HepG2 (cell line): ENCODE data around the gene DCTN2. TPM values are rescaled to one million over a fixed set of nuclear protein-coding genes. Genes with fewer than 3 reads are reported as not detected.

Experiments
- BCL6 ChIP-seq: IDR thresholded peaks from 2 replicates; pipeline ENCODE4 v1.6.1; 2016; ENCODE audit warnings: missing genetic modification reagents, missing compliant biosample characterization
- BRCA1 ChIP-seq: sonication (generic); formaldehyde crosslinking; IDR thresholded peaks from 2 replicates; pipeline ENCODE4 v1.4.0; 2020; ENCODE audit warnings: missing genetic modification reagents
- CREB3 ChIP-seq: sonication (generic); formaldehyde crosslinking; IDR thresholded peaks from 2 replicates; pipeline ENCODE4 v1.5.0; 2020; ENCODE audit warnings: missing genetic modification reagents
- HNF1B ChIP-seq: sonication (generic); formaldehyde crosslinking; IDR thresholded peaks from 2 replicates; pipeline ENCODE4 v1.5.1; 2020; ENCODE audit warnings: mild to moderate bottlenecking, moderate library complexity, missing genetic modification reagents
- JUND ChIP-seq: sonication (generic); formaldehyde crosslinking; IDR thresholded peaks from 2 replicates; pipeline ENCODE4 v1.8.0; 2022; ENCODE audit warnings: mild to moderate bottlenecking, missing genetic modification reagents
- MEIS2 ChIP-seq: sonication (generic); formaldehyde crosslinking; IDR thresholded peaks from 2 replicates; pipeline ENCODE4 v1.9.0; 2021; ENCODE audit warnings: mild to moderate bottlenecking, missing genetic modification reagents
- MIER3 ChIP-seq: IDR thresholded peaks from 2 replicates; pipeline ENCODE4 v1.6.1; 2016; ENCODE audit warnings: missing compliant biosample characterization, borderline replicate concordance
- MNT ChIP-seq: fragments of 450-650 bp; IDR thresholded peaks from 2 replicates; pipeline ENCODE4 v1.6.1; 2016
- NFYC ChIP-seq: IDR thresholded peaks from 2 replicates; pipeline ENCODE4 v1.6.1; 2016; ENCODE audit warnings: missing genetic modification reagents, missing compliant biosample characterization
- NR1H2 ChIP-seq: sonication (generic); formaldehyde crosslinking; IDR thresholded peaks from 2 replicates; pipeline ENCODE4 v1.8.1; 2022; ENCODE audit warnings: low read depth, missing genetic modification reagents, borderline replicate concordance
- PLRG1 ChIP-seq: fragments of 450-650 bp; conservative IDR thresholded peaks from 2 replicates; pipeline ENCODE4 v1.6.1; 2016
- RORA ChIP-seq: sonication (generic); formaldehyde crosslinking; IDR thresholded peaks from 2 replicates; pipeline ENCODE4 v1.5.0; 2020; ENCODE audit warnings: mild to moderate bottlenecking, missing genetic modification reagents, moderate library complexity
- SOX5 ChIP-seq: IDR thresholded peaks from 2 replicates; pipeline ENCODE4 v1.6.1; 2016; ENCODE audit warnings: borderline replicate concordance
- ZFY ChIP-seq: sonication (generic); formaldehyde crosslinking; IDR thresholded peaks from 2 replicates; pipeline ENCODE4 v1.4.0; 2020; ENCODE audit warnings: missing genetic modification reagents
- ZNF10 ChIP-seq: sonication (generic); formaldehyde crosslinking; IDR thresholded peaks from 2 replicates; pipeline ENCODE4 v1.4.0; 2020; ENCODE audit warnings: mild to moderate bottlenecking, low read depth, missing genetic modification reagents, borderline replicate concordance
- ZNF331 ChIP-seq: sonication (generic); formaldehyde crosslinking; IDR thresholded peaks from 2 replicates; pipeline ENCODE4 v1.4.0; 2020; ENCODE audit warnings: missing genetic modification reagents
- ZNF484 ChIP-seq: sonication (generic); formaldehyde crosslinking; IDR thresholded peaks from 2 replicates; pipeline ENCODE4 v1.5.1; 2020; ENCODE audit warnings: mild to moderate bottlenecking, low read depth, missing genetic modification reagents, borderline replicate concordance
- polyA plus RNA-seq, 8 experiments: library from polyadenylated mRNA; depleted of rRNA in 3 of 8; stranded (reverse) in 7 of 8; unstranded in 1 of 8; fragments of >200 nt; fragmentation: Illumina TruSeq in 4 of 8; extraction: Trizol in 4 of 8; gene quantifications; 2 replicates each; pipeline versions ENCODE4 v1.2.1 to v1.2.3, GENCODE V29; 2011 to 2016; ENCODE audit warnings: low read depth in 4 of 8, missing spikeins in 1 of 8, mixed read lengths in 1 of 8; ENCODE audit not compliant: insufficient read depth in 1 of 8
- total RNA-seq, 5 experiments: library from RNA; depleted of rRNA; stranded (reverse); fragments of >200 nt; fragmentation: Illumina TruSeq; extraction: Trizol; gene quantifications; 2 replicates each; pipeline ENCODE4 v1.2.3, GENCODE V29; 2016; ENCODE audit warnings: low read depth in 1 of 5
- TF ChIP-seq, protein P1 (sequence below): sonication (generic); formaldehyde crosslinking; IDR thresholded peaks from 2 replicates; pipeline ENCODE4 v1.5.0; 2020; ENCODE audit warnings: mild to moderate bottlenecking, missing genetic modification reagents, borderline replicate concordance
- TF ChIP-seq, protein P2 (sequence below): IDR thresholded peaks from 2 replicates; pipeline ENCODE4 v1.4.0; 2020; ENCODE audit warnings: mild to moderate bottlenecking, missing genetic modification reagents

The DCTN2 gene
- total and polyA plus RNA-seq, 2 of the 13 experiments (the other 11 are each of a cell fraction or from before 2014, with no cell fraction given), result 72.0 to 77.4 TPM

- TF ChIP-seq ZFY (CRISPR knock-in tag) (peak; percentile 24; the same call in 1 of the 2 replicates), HNF1B (CRISPR knock-in tag) (no peak), JUND (CRISPR knock-in tag) (peak; percentile 86), SOX5 (CRISPR knock-in tag) (peak; percentile 33; the same call in 1 of the 2 replicates), MIER3 (peak; percentile 14; the same call in 1 of the 2 replicates), CREB3 (0 out of 2 replicates have a peak, but pooled peaks have one; percentile 47), BRCA1 (no peak), RORA (CRISPR knock-in tag) (peak; percentile 40; the same call in 1 of the 2 replicates), MNT (peak; percentile 30; the same call in 1 of the 2 replicates), MEIS2 (CRISPR knock-in tag) (0 out of 2 replicates have a peak, but pooled peaks have one; percentile 35), ZNF331 (CRISPR knock-in tag) (peak; percentile 8), ZNF484 (CRISPR knock-in tag) (no peak), PLRG1 (no peak), BCL6 (CRISPR knock-in tag) (peak; percentile 19; the same call in 1 of the 2 replicates), NR1H2 (CRISPR knock-in tag) (no peak), NFYC (peak; percentile 1; the same call in 1 of the 2 replicates), ZNF10 (CRISPR knock-in tag) (no peak)
- TF ChIP-seq, protein P1, sequence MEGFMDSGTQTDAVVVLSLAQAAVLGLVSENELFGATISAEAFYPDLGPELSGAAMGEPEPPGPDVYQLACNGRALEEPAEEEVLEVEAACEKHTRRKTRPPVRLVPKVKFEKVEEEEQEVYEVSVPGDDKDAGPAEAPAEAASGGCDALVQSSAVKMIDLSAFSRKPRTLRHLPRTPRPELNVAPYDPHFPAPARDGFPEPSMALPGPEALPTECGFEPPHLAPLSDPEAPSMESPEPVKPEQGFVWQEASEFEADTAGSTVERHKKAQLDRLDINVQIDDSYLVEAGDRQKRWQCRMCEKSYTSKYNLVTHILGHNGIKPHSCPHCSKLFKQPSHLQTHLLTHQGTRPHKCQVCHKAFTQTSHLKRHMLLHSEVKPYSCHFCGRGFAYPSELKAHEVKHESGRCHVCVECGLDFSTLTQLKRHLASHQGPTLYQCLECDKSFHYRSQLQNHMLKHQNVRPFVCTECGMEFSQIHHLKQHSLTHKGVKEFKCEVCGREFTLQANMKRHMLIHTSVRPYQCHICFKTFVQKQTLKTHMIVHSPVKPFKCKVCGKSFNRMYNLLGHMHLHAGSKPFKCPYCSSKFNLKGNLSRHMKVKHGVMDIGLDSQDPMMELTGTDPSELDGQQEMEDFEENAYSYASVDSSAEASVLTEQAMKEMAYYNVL (CRISPR knock-in tag), result peak; percentile 31; the same call in 1 of the 2 replicates
- TF ChIP-seq, protein P2, sequence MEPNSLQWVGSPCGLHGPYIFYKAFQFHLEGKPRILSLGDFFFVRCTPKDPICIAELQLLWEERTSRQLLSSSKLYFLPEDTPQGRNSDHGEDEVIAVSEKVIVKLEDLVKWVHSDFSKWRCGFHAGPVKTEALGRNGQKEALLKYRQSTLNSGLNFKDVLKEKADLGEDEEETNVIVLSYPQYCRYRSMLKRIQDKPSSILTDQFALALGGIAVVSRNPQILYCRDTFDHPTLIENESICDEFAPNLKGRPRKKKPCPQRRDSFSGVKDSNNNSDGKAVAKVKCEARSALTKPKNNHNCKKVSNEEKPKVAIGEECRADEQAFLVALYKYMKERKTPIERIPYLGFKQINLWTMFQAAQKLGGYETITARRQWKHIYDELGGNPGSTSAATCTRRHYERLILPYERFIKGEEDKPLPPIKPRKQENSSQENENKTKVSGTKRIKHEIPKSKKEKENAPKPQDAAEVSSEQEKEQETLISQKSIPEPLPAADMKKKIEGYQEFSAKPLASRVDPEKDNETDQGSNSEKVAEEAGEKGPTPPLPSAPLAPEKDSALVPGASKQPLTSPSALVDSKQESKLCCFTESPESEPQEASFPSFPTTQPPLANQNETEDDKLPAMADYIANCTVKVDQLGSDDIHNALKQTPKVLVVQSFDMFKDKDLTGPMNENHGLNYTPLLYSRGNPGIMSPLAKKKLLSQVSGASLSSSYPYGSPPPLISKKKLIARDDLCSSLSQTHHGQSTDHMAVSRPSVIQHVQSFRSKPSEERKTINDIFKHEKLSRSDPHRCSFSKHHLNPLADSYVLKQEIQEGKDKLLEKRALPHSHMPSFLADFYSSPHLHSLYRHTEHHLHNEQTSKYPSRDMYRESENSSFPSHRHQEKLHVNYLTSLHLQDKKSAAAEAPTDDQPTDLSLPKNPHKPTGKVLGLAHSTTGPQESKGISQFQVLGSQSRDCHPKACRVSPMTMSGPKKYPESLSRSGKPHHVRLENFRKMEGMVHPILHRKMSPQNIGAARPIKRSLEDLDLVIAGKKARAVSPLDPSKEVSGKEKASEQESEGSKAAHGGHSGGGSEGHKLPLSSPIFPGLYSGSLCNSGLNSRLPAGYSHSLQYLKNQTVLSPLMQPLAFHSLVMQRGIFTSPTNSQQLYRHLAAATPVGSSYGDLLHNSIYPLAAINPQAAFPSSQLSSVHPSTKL, result peak; percentile 22; the same call in 1 of the 2 replicates
Observed at GRCh38 chr12:57579677-57580465, 32.9 kb upstream of the DCTN2 start (continued).
